Activated CD4-positive, alpha-beta T cell treated with anti-CD3 and anti-CD28 coated beads, Interleukin-2, Interleukin-6, amounts not matched to agents 100 ng/mL and 50 ng/mL, durations not matched to agents 16 hours and 8 hours (primary cell): ENCODE results near the gene CA4.
"Not testable (repeated sequence)": the region's sequence is repeated elsewhere in the genome, so short reads cannot be mapped to it uniquely, and the experiment has no call there.

Source experiments
- DNase-seq: peaks from one replicate; pipeline ENCODE4 v3.0.0-alpha.2; 2020

CA4 gene

GRCh38 chr17:60149691-60150582, at the start of gene CA4:
TSS of gene CA4 (plus strand) at chr17:60149973. CDS start at chr17:60150035, 62 bp downstream.
- no peak for DNase-seq

DNA sequence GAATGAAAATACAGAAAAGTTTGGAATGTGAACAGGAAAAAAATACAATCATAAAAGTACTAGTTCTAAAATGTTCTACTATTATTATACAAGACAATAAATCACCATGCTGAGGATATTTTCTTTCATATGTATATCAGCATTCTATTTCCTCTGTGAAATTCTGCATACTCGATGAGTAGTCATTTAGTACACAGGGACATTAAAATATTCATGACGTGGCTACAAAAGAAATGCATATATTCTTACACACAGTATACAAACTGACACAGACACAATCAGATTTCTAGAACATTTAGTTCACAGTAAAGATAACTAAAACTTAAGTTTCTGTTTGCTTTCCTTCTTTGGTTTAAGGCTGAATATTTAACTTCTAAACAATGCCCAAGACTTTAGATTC, 49.2 kb upstream of the CA4 start:
- not testable (repeated sequence) for DNase-seq

DNA sequence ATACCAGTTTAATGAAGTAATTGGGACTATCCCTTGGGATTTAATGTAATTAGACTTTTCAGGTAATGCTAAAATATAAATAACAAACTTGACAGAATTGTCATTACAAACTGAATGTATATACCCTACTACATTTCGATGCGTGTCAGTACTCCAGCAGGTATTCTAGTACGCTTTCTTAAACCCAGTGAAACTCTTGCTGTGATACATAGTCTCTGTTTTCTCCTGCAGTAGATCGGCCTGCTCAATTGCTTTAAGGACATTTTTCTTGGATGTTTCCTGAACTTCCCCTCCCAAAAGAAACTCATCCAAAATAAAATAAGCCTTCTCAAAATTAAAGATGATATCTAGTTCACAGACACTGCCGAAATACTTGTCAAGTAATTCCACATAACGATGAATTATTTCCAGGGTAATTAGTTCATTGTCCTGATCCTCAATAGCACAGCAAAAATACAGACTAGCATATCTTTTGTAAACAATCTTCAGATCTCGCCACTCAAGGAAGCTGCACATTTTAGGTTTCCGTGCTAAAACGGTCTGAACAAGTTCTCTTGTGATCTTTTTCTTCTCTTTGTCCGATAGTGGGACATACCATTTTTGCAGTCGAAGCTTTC, 47.6 kb upstream of the CA4 start:
- DNase-seq = not testable (repeated sequence)

DNA sequence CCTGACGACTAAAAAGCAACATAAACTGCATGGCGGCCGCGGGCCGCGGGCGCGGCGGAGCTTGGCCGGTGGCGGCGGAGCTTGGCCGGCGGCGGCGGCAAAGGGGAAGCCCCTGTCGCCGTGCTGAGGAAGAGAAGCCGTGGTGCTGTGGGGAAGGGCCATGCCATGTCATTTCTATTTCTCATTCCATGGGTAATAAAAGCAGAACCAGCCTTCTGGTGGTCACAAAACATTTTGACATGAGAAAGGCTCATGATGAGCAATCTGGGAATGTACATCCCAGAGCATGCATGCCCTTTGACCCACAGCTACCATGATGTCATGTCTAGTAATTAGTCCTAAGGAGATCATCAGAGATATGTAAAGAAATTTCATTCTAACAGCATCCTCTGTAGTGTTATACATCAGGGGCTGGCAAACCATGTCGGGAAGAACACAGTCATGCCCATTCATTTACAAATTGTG, 47.1 kb upstream of the CA4 start:
- DNase-seq = peak; percentile 37

GRCh38 chr17:60103957-60104356, 45.8 kb upstream of the CA4 start:
- no peak for DNase-seq

DNA sequence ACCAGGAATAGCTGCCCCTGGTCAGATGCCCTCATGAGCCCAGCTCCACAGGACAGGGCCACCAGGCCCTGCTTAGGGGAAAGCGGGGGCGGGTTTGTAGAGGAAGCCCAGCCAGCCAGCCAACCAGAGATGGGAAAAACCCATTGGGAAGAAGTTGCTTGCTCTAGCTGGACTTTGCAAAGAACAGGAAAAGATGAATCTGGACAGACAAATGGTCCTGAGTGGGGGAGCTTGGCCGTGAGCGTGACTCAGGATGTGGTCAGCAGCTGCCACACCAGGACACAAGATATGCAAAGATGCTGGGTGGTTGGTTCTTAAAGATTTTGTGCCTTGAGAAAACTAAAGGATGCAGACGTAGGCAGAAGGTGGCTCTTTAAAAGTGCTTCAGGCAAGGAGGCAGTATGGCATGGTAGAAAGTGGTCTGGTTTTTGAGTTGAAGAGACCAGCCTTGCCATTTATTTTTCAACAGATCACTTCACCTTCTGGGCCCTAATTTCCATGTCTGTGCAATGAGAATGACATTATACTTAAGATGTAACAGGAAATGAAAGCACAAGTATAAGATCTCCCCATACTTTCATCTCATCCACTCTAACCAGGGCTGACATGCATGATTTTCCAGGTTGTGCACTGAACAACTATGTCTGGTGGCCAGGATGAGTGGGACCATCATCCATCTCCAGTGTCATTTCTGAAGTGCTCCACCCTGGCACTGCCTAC, 43.3 kb upstream of the CA4 start:
- DNase-seq = no peak

GRCh38 chr17:60107526-60108257, 42.1 kb upstream of the CA4 start:
- no peak for DNase-seq

GRCh38 chr17:60108309-60108708, 41.5 kb upstream of the CA4 start:
- DNase-seq = not testable (repeated sequence)

DNA sequence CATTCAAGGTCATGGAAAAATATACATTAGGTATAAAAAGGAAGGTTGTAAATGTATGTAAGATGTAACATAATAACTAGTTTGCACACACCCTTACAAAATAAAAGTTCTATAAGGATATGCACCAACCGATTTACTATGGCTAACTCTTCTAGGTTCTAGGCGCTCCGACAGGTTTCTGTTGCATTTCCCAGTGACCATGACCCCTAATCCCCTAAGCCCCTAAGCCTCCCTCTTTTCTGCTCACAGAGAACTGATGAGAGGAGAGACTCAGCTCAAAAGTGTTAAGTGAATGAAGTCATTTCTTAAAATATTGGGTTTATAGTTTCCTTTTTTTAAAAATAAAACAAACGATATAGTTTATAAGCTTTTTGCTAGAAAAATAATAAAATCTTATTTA, 41.1 kb upstream of the CA4 start:
- DNase-seq = no peak

GRCh38 chr17:60109161-60109560, 40.6 kb upstream of the CA4 start:
- no peak for DNase-seq

DNA sequence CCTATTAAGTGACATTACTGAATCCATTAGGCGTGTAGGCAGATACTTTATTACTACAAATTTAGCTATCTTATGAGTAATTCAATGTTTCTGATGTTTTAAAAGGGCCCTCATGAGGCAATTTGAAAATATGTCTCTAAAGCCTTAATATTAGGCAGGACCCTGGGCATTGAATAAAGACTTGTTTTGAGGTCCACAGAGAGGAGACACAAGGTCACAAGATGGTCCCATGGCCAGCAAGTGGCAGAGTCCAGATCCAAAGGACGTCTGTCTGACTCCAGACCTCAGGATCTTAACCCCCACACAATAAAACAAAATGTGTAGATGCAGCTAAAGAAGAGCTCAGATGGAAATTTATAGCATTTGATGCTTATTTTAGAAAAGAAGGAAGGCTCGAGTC, 39.2 kb upstream of the CA4 start:
- DNase-seq = no peak

GRCh38 chr17:60111661-60112060, 38.1 kb upstream of the CA4 start:
- DNase-seq = not testable (repeated sequence)

GRCh38 chr17:60115364-60115763, 34.4 kb upstream of the CA4 start:
- DNase-seq = not testable (repeated sequence)

GRCh38 chr17:60116196-60116595, 33.6 kb upstream of the CA4 start:
- DNase-seq = not testable (repeated sequence)

DNA sequence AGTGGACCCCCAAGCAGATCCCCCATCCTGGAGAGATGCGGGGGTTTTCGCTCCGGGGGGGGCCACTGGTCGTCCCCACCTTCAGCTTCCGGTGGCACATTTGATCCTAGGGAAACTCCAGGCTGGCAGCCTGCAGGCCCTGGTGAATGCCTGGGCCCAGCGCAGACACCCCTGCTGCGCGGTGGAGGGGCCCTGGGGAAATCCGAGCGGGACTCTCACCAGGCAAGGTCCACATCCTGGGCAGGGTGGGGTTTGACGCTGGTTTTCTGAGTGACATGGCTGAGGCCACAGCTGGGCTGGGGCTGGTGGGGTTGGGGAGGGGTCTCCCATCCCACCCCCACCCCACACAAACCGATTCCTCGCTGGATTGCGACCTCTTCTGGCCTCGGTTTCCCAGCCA, 30.6 kb upstream of the CA4 start:
- not testable (repeated sequence) for DNase-seq

GRCh38 chr17:60119807-60120748, 29.7 kb upstream of the CA4 start:
- not testable (repeated sequence) for DNase-seq

DNA sequence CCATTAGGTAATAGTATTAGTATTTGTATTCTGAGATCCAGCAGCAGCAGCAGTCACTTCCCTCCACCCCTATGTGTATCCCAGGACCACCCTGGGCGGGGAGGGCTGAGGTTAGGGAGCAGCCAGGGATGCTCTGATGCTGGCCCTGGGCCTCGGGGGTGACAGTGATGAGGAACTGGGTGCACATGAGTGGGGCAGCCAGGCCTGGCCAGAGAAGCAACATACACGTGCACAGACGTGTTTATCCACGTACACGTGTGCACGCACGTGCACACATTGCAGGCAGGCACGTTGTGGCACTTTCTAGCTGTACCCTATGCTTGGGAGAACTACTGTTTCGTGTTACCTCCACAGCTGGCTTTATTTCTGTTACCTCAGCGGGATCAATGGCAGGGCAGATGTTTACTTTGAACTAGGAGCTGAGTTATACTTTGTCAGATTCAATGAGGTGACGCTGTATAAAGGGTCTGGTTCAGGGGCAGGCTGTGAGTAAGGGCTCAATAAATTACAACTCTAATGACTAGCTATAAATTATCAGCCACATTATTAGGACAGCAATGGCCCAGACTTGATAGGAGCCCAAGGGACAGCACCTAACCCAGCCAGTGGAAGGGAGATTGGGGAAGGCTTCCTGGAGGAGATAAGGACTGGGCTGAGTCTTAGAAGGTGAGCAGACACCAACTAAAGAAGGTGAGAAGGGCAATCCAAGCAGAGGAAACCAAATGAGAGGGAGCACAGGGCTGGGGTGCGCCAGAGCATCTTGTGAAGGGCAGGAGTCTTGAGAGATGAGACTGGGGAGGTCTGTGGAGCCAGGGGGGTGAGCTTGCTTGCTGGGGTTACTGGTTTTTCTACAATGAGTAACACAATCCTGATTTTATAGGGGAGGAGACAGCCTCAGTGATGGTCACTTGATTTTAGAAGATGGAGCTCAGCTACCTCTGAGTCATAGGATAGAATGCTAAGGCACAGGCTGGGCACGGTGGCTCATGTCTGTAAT, 22.4 kb upstream of the CA4 start:
- no peak for DNase-seq

DNA sequence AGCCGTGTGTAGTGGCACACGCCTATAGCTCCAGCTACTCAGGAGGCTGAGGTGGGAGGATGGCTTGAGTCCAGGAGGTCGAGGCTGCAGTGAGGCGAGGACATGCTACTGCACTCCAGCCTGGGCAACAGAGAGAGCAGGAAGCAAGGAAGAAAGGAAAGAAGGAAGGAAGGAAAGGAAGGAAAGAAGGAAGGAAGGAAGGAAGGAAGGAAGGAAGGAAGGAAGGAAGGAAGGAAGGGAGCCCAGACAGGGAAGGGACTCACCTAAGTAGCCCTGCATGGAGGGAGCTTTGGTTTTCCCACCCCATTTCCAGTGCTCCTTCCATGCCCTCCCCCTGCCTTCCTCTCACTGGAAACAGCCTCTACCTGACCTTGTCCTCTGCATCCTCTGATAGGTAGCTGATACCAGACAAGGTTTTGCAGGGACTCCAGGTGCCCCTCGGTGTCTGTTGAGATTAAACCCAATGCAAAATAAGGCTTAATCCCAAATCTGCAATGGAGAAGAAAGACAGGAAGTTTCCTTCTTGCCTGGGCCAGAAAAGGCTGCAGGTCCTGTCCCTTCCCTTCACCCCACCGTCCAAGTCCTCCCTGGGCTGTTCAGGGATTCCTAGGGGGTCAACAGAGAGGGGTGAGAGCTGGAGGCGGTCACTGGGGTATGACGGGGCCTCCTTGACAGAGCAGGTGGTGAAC, 21.5 kb upstream of the CA4 start:
- no peak for DNase-seq

- no peak for DNase-seq
Measured at GRCh38 chr17:60129164-60129563, 20.6 kb upstream of the CA4 start.

- DNase-seq = no peak
Measured at GRCh38 chr17:60130466-60130865, 19.3 kb upstream of the CA4 start.
